Thyroid gland (tissue), 4 donors: ENCODE measurements around the gene PAX5. TPM values are rescaled to one million over a fixed set of nuclear protein-coding genes. Genes with fewer than 3 reads are reported as not detected.
"Not testable (repeated sequence)": the region's sequence is repeated elsewhere in the genome, so short reads cannot be mapped to it uniquely, and the experiment has no call there.

Experiments
- DNase-seq, 2 donors: peaks; one replicate each; pipeline ENCODE4 v3.0.0-alpha.2; 2019
- H3K27ac ChIP-seq, 3 donors: fragments of 200-600 bp; sonication (generic); 1 replicate in 2 of 3; 2 replicates in 1 of 3; pipeline ENCODE4 v1.5.1; 2016 to 2019; ENCODE audit warnings: mild to moderate bottlenecking in 1 of 3, moderate library complexity in 1 of 3
- H3K27me3 ChIP-seq: fragments of 200-600 bp; sonication (generic); one replicate; pipeline ENCODE4 v1.5.1; 2019
- H3K36me3 ChIP-seq, 2 donors: fragments of 200-600 bp; sonication (generic); one replicate each; pipeline ENCODE4 v1.5.1; 2016 to 2019
- H3K4me1 ChIP-seq, 2 donors: fragments of 200-600 bp; sonication (generic); one replicate each; pipeline ENCODE4 v1.5.1; 2017 to 2019
- H3K4me3 ChIP-seq, 3 donors: fragments of 200-600 bp; sonication (generic); replicated peaks in 1 of 3; 1 replicate in 2 of 3; 2 replicates in 1 of 3; pipeline ENCODE4 v1.5.1; 2016; ENCODE audit warnings: mild to moderate bottlenecking in 1 of 3
- H3K9me3 ChIP-seq: fragments of 200-600 bp; sonication (generic); one replicate; pipeline ENCODE4 v1.5.1; 2017
- CTCF ChIP-seq, 6 experiments: fragments of 200-600 bp in 3 of 6; fragments of 450-650 bp in 3 of 6; sonication (generic) in 3 of 6; IDR thresholded peaks; one replicate each; pipeline ENCODE4 v1.5.1; 2016 to 2019; ENCODE audit warnings: antibody characterized with exemption in 6 of 6, mild to moderate bottlenecking in 2 of 6, inconsistent platforms in 1 of 6, moderate library complexity in 1 of 6
- POLR2A ChIP-seq, 2 donors: fragments of 450-650 bp; IDR thresholded peaks; one replicate each; pipeline ENCODE4 v1.6.1; 2017; ENCODE audit warnings: antibody characterized with exemption in 2 of 2, mild to moderate bottlenecking in 2 of 2, moderate library complexity in 1 of 2
- WGBS, 2 donors: methylation state at CpG; one replicate each; pipeline ENCODE4 v1.1.5; 2017; 5-methylcytosine and 5-hydroxymethylcytosine counted together
- intact Hi-C: fragments of 100-400 bp; cut with DNase I; formaldehyde crosslinking; loops from one replicate; pipeline ENCODE4 v1.15.1; 2023
- total RNA-seq, 4 donors: library from RNA; depleted of rRNA; stranded (reverse); fragments of >200 nt; gene quantifications; one replicate each; pipeline ENCODE4 v1.2.3, GENCODE V29; 2016

Gene PAX5
- total RNA-seq, 4 donors from 2014 or later = 0.68 TPM; not detected in 3

GRCh38 chr9:37060833-37061232, 26.8 kb upstream of the PAX5 start:
- H3K27me3 ChIP-seq = no peaks in the 10 kb centered on the region
- TF ChIP-seq POLR2A (IDR thresholded peaks at IDR 0.05) (no peak), CTCF (IDR thresholded peaks at IDR 0.05) (no peak)
- no peak for DNase-seq
- no peak overlapping the region for H3K27ac ChIP-seq
- no peaks in the 10 kb centered on the region for H3K9me3 ChIP-seq
- H3K4me3 ChIP-seq = no peak overlapping the region
- H3K36me3 ChIP-seq = no peaks in the 10 kb centered on the region
- WGBS, 2 donors = 81 to 86% methylated on average over 4 of the region's 4 CpGs
- intact Hi-C loops = no loop called here
- no peaks in the 10 kb centered on the region for H3K4me1 ChIP-seq

GRCh38 chr9:37056046-37056920, 22.2 kb upstream of the PAX5 start:
- 84 to 92% methylated on average over 2 of the region's 2 CpGs for WGBS, 2 donors
- Histone ChIP-seq H3K4me1 (no peaks in the 10 kb centered on the region), H3K9me3 (no peaks in the 10 kb centered on the region), H3K4me3 (no peak overlapping the region), H3K27me3 (no peaks in the 10 kb centered on the region), H3K36me3 (no peaks in the 10 kb centered on the region), H3K27ac (no peak overlapping the region)
- DNase-seq = no peak
- TF ChIP-seq POLR2A (IDR thresholded peaks at IDR 0.05) (no peak), CTCF (IDR thresholded peaks at IDR 0.05) (no peak)
- intact Hi-C loops = no loop called here

GRCh38 chr9:37054363-37054720, 20.3 kb upstream of the PAX5 start:
- intact Hi-C loops, DNase-seq, H3K4me1 ChIP-seq, H3K9me3 ChIP-seq, H3K36me3 ChIP-seq, H3K27ac ChIP-seq, H3K27me3 ChIP-seq, H3K4me3 ChIP-seq: not testable (repeated sequence)
- WGBS, 2 donors = 26 to 38% methylated on average over 2 of the region's 2 CpGs

GRCh38 chr9:37053684-37054362, 19.8 kb upstream of the PAX5 start:
- H3K27me3 ChIP-seq = no peaks in the 10 kb centered on the region
- no peak overlapping the region for H3K4me3 ChIP-seq
- TF ChIP-seq CTCF (IDR thresholded peaks at IDR 0.05) (no peak), POLR2A (IDR thresholded peaks at IDR 0.05) (no peak)
- H3K9me3 ChIP-seq = no peaks in the 10 kb centered on the region
- intact Hi-C loops = no loop called here
- H3K36me3 ChIP-seq = no peaks in the 10 kb centered on the region
- no peaks in the 10 kb centered on the region for H3K4me1 ChIP-seq
- 30 to 53% methylated on average over 5 of the region's 5 CpGs for WGBS, 2 donors
- DNase-seq = no peak
- no peak overlapping the region for H3K27ac ChIP-seq

- intact Hi-C loops = no loop called here
- DNase-seq = no peak
- 76 to 80% methylated on average over 7 of the region's 7 CpGs for WGBS, 2 donors
- Histone ChIP-seq H3K9me3 (no peaks in the 10 kb centered on the region), H3K27ac (no peak overlapping the region), H3K27me3 (no peaks in the 10 kb centered on the region), H3K4me1 (no peaks in the 10 kb centered on the region), H3K36me3 (no peaks in the 10 kb centered on the region), H3K4me3 (no peak overlapping the region)
- no peak for TF ChIP-seq POLR2A (IDR thresholded peaks at IDR 0.05)
- TF ChIP-seq CTCF (IDR thresholded peaks at IDR 0.05) = no peak
Measured at GRCh38 chr9:37046683-37047082, 12.6 kb upstream of the PAX5 start.
